Effector memory CD4-positive, alpha-beta T cell (primary cell): ENCODE data around the gene BHLHA15.

Experiments used
- DNase-seq, 3 donors: peaks; one replicate each; pipeline ENCODE4 v3.0.0-alpha.2; 2020
- H3K27ac ChIP-seq: 2 replicates; pipeline ENCODE4 v1.7.0; 2013; ENCODE audit warnings: mild to moderate bottlenecking, low read length, moderate library complexity; ENCODE audit not compliant: insufficient read depth, poor library complexity, severe bottlenecking
- H3K27me3 ChIP-seq: replicated peaks from 2 replicates; pipeline ENCODE4 v1.7.0; 2013; ENCODE audit warnings: mild to moderate bottlenecking, low read length; ENCODE audit not compliant: insufficient read depth, control insufficient read depth, poor library complexity, severe bottlenecking
- H3K36me3 ChIP-seq: 2 replicates; pipeline ENCODE4 v1.7.0; 2013; ENCODE audit warnings: mild to moderate bottlenecking, low read length, moderate library complexity; ENCODE audit not compliant: control insufficient read depth, insufficient read depth
- H3K4me1 ChIP-seq: 2 replicates; pipeline ENCODE4 v1.7.0; 2013; ENCODE audit warnings: low read length, mild to moderate bottlenecking; ENCODE audit not compliant: control insufficient read depth, insufficient read depth, poor library complexity, severe bottlenecking
- H3K4me3 ChIP-seq: 2 replicates; pipeline ENCODE4 v1.7.0; 2013; ENCODE audit warnings: low read length, low read depth, mild to moderate bottlenecking; ENCODE audit not compliant: insufficient read depth, poor library complexity, severe bottlenecking
- H3K9me3 ChIP-seq: 2 replicates; pipeline ENCODE4 v1.7.0; 2013; ENCODE audit warnings: mild to moderate bottlenecking, low read length, moderate library complexity; ENCODE audit not compliant: control insufficient read depth

Gene BHLHA15

DNA sequence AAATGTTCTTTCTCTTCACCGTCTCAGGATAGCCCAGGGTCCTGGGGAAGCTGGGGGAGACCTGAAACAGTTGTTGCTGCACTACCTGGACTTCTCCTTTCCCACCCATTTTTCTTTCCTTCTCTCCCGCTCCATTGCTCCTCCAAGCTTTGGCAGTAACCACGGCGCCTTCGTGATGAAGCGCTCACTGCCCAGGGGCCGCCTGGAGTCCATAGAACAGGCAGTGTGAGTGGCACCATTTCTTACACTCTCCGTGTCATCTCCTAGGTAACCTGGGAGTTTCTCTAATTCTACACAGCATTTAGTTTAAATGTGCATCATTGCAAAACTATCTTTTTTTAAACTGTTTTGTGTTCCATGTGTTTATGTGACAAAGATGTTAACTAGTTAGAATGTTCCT is 40.3 kb upstream of the BHLHA15 start:
- H3K4me1 ChIP-seq = no peaks in the 10 kb centered on the region
- H3K27me3 ChIP-seq = no peaks in the 10 kb centered on the region
- no peaks in the 10 kb centered on the region for H3K9me3 ChIP-seq
- DNase-seq = no peak
- no peak overlapping the region for H3K27ac ChIP-seq
- no peak overlapping the region for H3K4me3 ChIP-seq
- peaks cover 27% of the 10 kb centered on the region for H3K36me3 ChIP-seq

DNA sequence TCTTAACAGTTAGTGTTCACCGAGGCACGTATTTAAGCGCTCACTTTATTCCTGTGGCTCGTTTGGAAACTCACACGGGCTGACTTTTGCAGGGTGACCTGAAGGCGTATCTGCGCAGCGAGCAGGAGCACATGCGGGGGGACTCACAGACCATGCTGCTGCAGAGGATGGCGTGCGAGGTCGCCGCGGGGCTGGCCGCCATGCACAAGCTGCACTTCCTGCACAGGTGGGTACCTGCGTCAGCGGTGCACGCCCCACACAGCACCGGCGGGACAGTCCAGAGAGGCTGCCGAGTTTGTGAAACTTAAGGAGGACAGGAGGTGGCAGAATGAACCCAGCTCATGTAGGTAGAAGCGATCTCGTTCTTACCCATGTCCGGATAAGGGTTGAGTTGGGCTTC is 39.8 kb upstream of the BHLHA15 start:
- Histone ChIP-seq H3K36me3 (peaks cover 27% of the 10 kb centered on the region), H3K9me3 (no peaks in the 10 kb centered on the region), H3K27me3 (no peaks in the 10 kb centered on the region), H3K4me1 (no peaks in the 10 kb centered on the region), H3K4me3 (no peak overlapping the region), H3K27ac (no peak overlapping the region)
- no peak for DNase-seq

GRCh38 chr7:98174334-98175259 is 36.6 kb upstream of the BHLHA15 start:
- peaks cover 32% of the 10 kb centered on the region for H3K36me3 ChIP-seq
- DNase-seq = no peak

GRCh38 chr7:98175260-98175940 is 35.8 kb upstream of the BHLHA15 start:
- H3K27me3 ChIP-seq = no peaks in the 10 kb centered on the region
- DNase-seq = no peak

More at GRCh38 chr7:98174334-98175259, 36.6 kb upstream of the BHLHA15 start:
- Histone ChIP-seq H3K27me3 (no peaks in the 10 kb centered on the region), H3K4me1 (no peaks in the 10 kb centered on the region), H3K27ac (no peak overlapping the region), H3K9me3 (no peaks in the 10 kb centered on the region), H3K4me3 (no peak overlapping the region)

DNA sequence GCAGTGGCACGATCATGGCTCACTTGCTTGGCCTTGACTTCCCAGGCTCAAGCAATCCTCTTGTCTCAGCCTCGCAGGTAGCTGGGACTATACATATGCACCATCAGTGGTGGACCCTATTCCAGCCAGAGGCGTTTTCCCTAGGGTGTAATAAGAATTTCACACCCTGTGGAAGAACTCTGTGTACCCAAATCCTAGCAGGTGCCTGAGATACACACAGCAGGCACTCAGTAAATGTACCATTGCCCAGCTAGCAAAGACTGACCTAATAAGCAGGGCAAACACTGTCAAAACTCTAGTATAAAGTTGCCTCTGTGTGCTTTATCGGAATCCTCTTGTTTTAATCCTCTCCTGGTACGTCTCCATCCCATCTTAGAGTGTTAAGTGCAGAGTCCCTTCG is 33.7 kb upstream of the BHLHA15 start:
- no peaks in the 10 kb centered on the region for H3K27me3 ChIP-seq
- DNase-seq = no peak
- no peak overlapping the region for H3K27ac ChIP-seq
- H3K36me3 ChIP-seq = peaks cover 18% of the 10 kb centered on the region
- H3K4me3 ChIP-seq = no peak overlapping the region
- no peaks in the 10 kb centered on the region for H3K4me1 ChIP-seq
- H3K9me3 ChIP-seq = no peaks in the 10 kb centered on the region

More at GRCh38 chr7:98175260-98175940, 35.8 kb upstream of the BHLHA15 start:
- no peak overlapping the region for H3K27ac ChIP-seq
- no peaks in the 10 kb centered on the region for H3K9me3 ChIP-seq
- H3K36me3 ChIP-seq = peaks cover 32% of the 10 kb centered on the region
- H3K4me1 ChIP-seq = no peaks in the 10 kb centered on the region
- H3K4me3 ChIP-seq = no peak overlapping the region

GRCh38 chr7:98178321-98178720 is 32.9 kb upstream of the BHLHA15 start:
- no peak overlapping the region for H3K27ac ChIP-seq
- no peaks in the 10 kb centered on the region for H3K4me1 ChIP-seq
- no peaks in the 10 kb centered on the region for H3K27me3 ChIP-seq
- DNase-seq = no peak
- H3K4me3 ChIP-seq = no peak overlapping the region
- peaks cover 18% of the 10 kb centered on the region for H3K36me3 ChIP-seq
- no peaks in the 10 kb centered on the region for H3K9me3 ChIP-seq

GRCh38 chr7:98178762-98179490 is 32.3 kb upstream of the BHLHA15 start:
- Histone ChIP-seq H3K9me3 (no peaks in the 10 kb centered on the region), H3K4me1 (no peaks in the 10 kb centered on the region), H3K27ac (no peak overlapping the region), H3K4me3 (no peak overlapping the region), H3K27me3 (no peaks in the 10 kb centered on the region), H3K36me3 (peaks cover 18% of the 10 kb centered on the region)
- DNase-seq = no peak

GRCh38 chr7:98180751-98181150 is 30.5 kb upstream of the BHLHA15 start:
- no peak overlapping the region for H3K4me3 ChIP-seq
- no peak overlapping the region for H3K27ac ChIP-seq
- no peaks in the 10 kb centered on the region for H3K4me1 ChIP-seq
- no peaks in the 10 kb centered on the region for H3K27me3 ChIP-seq
- peaks cover 6% of the 10 kb centered on the region for H3K36me3 ChIP-seq
- H3K9me3 ChIP-seq = no peaks in the 10 kb centered on the region
- no peak for DNase-seq

GRCh38 chr7:98185101-98185500 is 26.1 kb upstream of the BHLHA15 start:
- no peaks in the 10 kb centered on the region for H3K9me3 ChIP-seq
- H3K4me3 ChIP-seq = no peak overlapping the region
- no peaks in the 10 kb centered on the region for H3K4me1 ChIP-seq
- no peak overlapping the region for H3K27ac ChIP-seq
- DNase-seq = no peak
- H3K27me3 ChIP-seq = no peaks in the 10 kb centered on the region
- H3K36me3 ChIP-seq = peaks cover 12% of the 10 kb centered on the region
